Gastroesophageal sphincter (tissue), 3 donors: ENCODE data around the gene LMF1.

Experiments
- POLR2AphosphoS5 ChIP-seq: sonication (generic); formaldehyde crosslinking; IDR thresholded peaks from one replicate; pipeline ENCODE4 v1.6.1; 2017; ENCODE audit warnings: antibody characterized with exemption
- TF ChIP-seq, protein P1 (sequence below), 4 experiments: fragments of 200-600 bp in 2 of 4; fragments of 450-650 bp in 2 of 4; sonication (generic) in 1 of 4; IDR thresholded peaks; one replicate each; pipeline ENCODE4 v1.5.1; 2017 to 2019; ENCODE audit warnings: antibody characterized with exemption in 4 of 4, mild to moderate bottlenecking in 2 of 4, moderate library complexity in 2 of 4

DNA sequence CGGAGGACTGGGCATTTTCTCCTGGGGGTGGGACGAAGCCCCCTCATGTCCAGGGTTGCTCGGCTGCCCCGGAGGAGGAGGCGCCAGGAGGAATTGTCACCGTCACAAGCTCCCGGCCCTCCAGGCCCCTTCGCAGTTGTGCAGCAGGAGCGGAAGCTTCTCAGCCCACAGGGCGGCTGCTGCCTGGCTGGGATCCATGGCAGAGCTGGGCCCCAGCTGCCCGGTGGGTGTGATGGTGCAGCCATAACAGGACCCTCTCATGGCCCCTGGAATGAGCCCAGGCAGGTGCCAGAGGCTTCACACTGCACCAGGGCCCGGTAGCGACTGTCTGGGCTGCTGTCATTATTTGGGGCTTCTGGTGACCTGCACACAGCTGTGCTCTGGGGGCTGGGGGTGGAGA is 115.3 kb downstream of the LMF1 start:
- no peak for TF ChIP-seq POLR2AphosphoS5
- TF ChIP-seq, protein P1, sequence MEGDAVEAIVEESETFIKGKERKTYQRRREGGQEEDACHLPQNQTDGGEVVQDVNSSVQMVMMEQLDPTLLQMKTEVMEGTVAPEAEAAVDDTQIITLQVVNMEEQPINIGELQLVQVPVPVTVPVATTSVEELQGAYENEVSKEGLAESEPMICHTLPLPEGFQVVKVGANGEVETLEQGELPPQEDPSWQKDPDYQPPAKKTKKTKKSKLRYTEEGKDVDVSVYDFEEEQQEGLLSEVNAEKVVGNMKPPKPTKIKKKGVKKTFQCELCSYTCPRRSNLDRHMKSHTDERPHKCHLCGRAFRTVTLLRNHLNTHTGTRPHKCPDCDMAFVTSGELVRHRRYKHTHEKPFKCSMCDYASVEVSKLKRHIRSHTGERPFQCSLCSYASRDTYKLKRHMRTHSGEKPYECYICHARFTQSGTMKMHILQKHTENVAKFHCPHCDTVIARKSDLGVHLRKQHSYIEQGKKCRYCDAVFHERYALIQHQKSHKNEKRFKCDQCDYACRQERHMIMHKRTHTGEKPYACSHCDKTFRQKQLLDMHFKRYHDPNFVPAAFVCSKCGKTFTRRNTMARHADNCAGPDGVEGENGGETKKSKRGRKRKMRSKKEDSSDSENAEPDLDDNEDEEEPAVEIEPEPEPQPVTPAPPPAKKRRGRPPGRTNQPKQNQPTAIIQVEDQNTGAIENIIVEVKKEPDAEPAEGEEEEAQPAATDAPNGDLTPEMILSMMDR (IDR thresholded peaks at IDR 0.05): no peak
